Activated naive CD8-positive, alpha-beta T cell (primary cell): Measurements from ENCODE around the gene GNA12.

Experiments used
- H3K27ac Mint-ChIP-seq: one replicate; pipeline ENCODE4 v1.8.0; 2021; ENCODE audit warnings: mixed read lengths
- H3K27me3 Mint-ChIP-seq: one replicate; pipeline ENCODE4 v1.8.0; 2021; ENCODE audit warnings: mixed read lengths
- H3K36me3 Mint-ChIP-seq: one replicate; pipeline ENCODE4 v1.8.0; 2021; ENCODE audit warnings: mixed read lengths
- H3K4me1 Mint-ChIP-seq: one replicate; pipeline ENCODE4 v1.8.0; 2021; ENCODE audit warnings: low read depth, mixed read lengths
- H3K4me3 Mint-ChIP-seq: one replicate; pipeline ENCODE4 v1.8.0; 2021; ENCODE audit warnings: mild to moderate bottlenecking, mixed read lengths
- H3K9me3 Mint-ChIP-seq: one replicate; pipeline ENCODE4 v1.8.0; 2021; ENCODE audit warnings: low read depth, mixed read lengths

GNA12 gene

GRCh38 chr7:2873686-2874551 lies 29.8 kb upstream of the GNA12 start:
- Mint-ChIP-seq H3K9me3 (no peaks in the 10 kb centered on the region), H3K27me3 (no peaks in the 10 kb centered on the region), H3K4me3 (no peak overlapping the region), H3K36me3 (no peaks in the 10 kb centered on the region), H3K27ac (peak overlapping the region; percentile 43), H3K4me1 (peaks cover 42% of the 10 kb centered on the region)

GRCh38 chr7:2873146-2873545 lies 29.0 kb upstream of the GNA12 start:
- no peaks in the 10 kb centered on the region for H3K27me3 Mint-ChIP-seq
- H3K4me1 Mint-ChIP-seq: peaks cover 35% of the 10 kb centered on the region
- no peak overlapping the region for H3K27ac Mint-ChIP-seq
- no peaks in the 10 kb centered on the region for H3K36me3 Mint-ChIP-seq
- H3K9me3 Mint-ChIP-seq: no peaks in the 10 kb centered on the region
- H3K4me3 Mint-ChIP-seq: no peak overlapping the region

GRCh38 chr7:2872296-2872874 lies 28.3 kb upstream of the GNA12 start:
- Mint-ChIP-seq H3K27me3 (no peaks in the 10 kb centered on the region), H3K4me3 (no peak overlapping the region)

GRCh38 chr7:2870471-2870931 lies 26.4 kb upstream of the GNA12 start:
- H3K9me3 Mint-ChIP-seq: no peaks in the 10 kb centered on the region
- H3K4me3 Mint-ChIP-seq: peak overlapping the region; percentile 88
- peak overlapping the region; percentile 84 for H3K27ac Mint-ChIP-seq
- H3K27me3 Mint-ChIP-seq: no peaks in the 10 kb centered on the region
- H3K4me1 Mint-ChIP-seq: peaks cover 33% of the 10 kb centered on the region
- no peaks in the 10 kb centered on the region for H3K36me3 Mint-ChIP-seq

More at GRCh38 chr7:2872296-2872874, 28.3 kb upstream of the GNA12 start:
- Mint-ChIP-seq H3K9me3 (no peaks in the 10 kb centered on the region), H3K27ac (no peak overlapping the region), H3K4me1 (peaks cover 33% of the 10 kb centered on the region), H3K36me3 (no peaks in the 10 kb centered on the region)

GRCh38 chr7:2869981-2870380 lies 25.9 kb upstream of the GNA12 start:
- Mint-ChIP-seq H3K27ac (peak overlapping the region; percentile 84), H3K27me3 (no peaks in the 10 kb centered on the region), H3K4me1 (peaks cover 35% of the 10 kb centered on the region), H3K9me3 (no peaks in the 10 kb centered on the region), H3K4me3 (peak overlapping the region; percentile 88), H3K36me3 (no peaks in the 10 kb centered on the region)

- H3K27ac Mint-ChIP-seq: no peak overlapping the region
- no peaks in the 10 kb centered on the region for H3K27me3 Mint-ChIP-seq
- H3K4me1 Mint-ChIP-seq: peaks cover 47% of the 10 kb centered on the region
- no peaks in the 10 kb centered on the region for H3K9me3 Mint-ChIP-seq
- H3K36me3 Mint-ChIP-seq: no peaks in the 10 kb centered on the region
- H3K4me3 Mint-ChIP-seq: no peak overlapping the region
Observed at GRCh38 chr7:2866601-2867000, 22.5 kb upstream of the GNA12 start.

- Mint-ChIP-seq H3K36me3 (no peaks in the 10 kb centered on the region), H3K27me3 (no peaks in the 10 kb centered on the region), H3K4me1 (peaks cover 33% of the 10 kb centered on the region), H3K9me3 (no peaks in the 10 kb centered on the region), H3K4me3 (peak overlapping the region; percentile 82), H3K27ac (peak overlapping the region; percentile 87)
Observed at GRCh38 chr7:2864999-2865670, 21.0 kb upstream of the GNA12 start.

- Mint-ChIP-seq H3K9me3 (no peaks in the 10 kb centered on the region), H3K27me3 (no peaks in the 10 kb centered on the region), H3K4me1 (peaks cover 28% of the 10 kb centered on the region), H3K36me3 (no peaks in the 10 kb centered on the region), H3K27ac (peak overlapping the region; percentile 92), H3K4me3 (peak overlapping the region; percentile 72)
Observed at GRCh38 chr7:2864204-2864985, 20.3 kb upstream of the GNA12 start.

- Mint-ChIP-seq H3K9me3 (no peaks in the 10 kb centered on the region), H3K4me3 (peak overlapping the region; percentile 72), H3K36me3 (no peaks in the 10 kb centered on the region), H3K4me1 (peaks cover 23% of the 10 kb centered on the region), H3K27me3 (no peaks in the 10 kb centered on the region), H3K27ac (peak overlapping the region; percentile 92)
Observed at GRCh38 chr7:2863461-2864066, 19.5 kb upstream of the GNA12 start.

- Mint-ChIP-seq H3K4me3 (peak overlapping the region; percentile 40), H3K9me3 (no peaks in the 10 kb centered on the region), H3K27me3 (no peaks in the 10 kb centered on the region), H3K27ac (peak overlapping the region; percentile 64), H3K4me1 (peaks cover 23% of the 10 kb centered on the region), H3K36me3 (no peaks in the 10 kb centered on the region)
Observed at GRCh38 chr7:2862831-2863361, 18.8 kb upstream of the GNA12 start.

GRCh38 chr7:2861509-2861908 lies 17.4 kb upstream of the GNA12 start:
- Mint-ChIP-seq H3K9me3 (no peaks in the 10 kb centered on the region), H3K4me1 (peaks cover 23% of the 10 kb centered on the region), H3K36me3 (no peaks in the 10 kb centered on the region), H3K4me3 (no peak overlapping the region), H3K27me3 (no peaks in the 10 kb centered on the region), H3K27ac (no peak overlapping the region)

GRCh38 chr7:2860627-2861133 lies 16.6 kb upstream of the GNA12 start:
- no peak overlapping the region for H3K4me3 Mint-ChIP-seq
- no peaks in the 10 kb centered on the region for H3K27me3 Mint-ChIP-seq
- no peaks in the 10 kb centered on the region for H3K9me3 Mint-ChIP-seq
- H3K27ac Mint-ChIP-seq: no peak overlapping the region
- H3K4me1 Mint-ChIP-seq: peaks cover 23% of the 10 kb centered on the region
- no peaks in the 10 kb centered on the region for H3K36me3 Mint-ChIP-seq

GRCh38 chr7:2859952-2860351 lies 15.8 kb upstream of the GNA12 start:
- no peak overlapping the region for H3K27ac Mint-ChIP-seq

GRCh38 chr7:2858621-2859020 lies 14.5 kb upstream of the GNA12 start:
- Mint-ChIP-seq H3K4me1 (peaks cover 9% of the 10 kb centered on the region), H3K9me3 (no peaks in the 10 kb centered on the region), H3K27ac (no peak overlapping the region), H3K36me3 (peaks cover 3% of the 10 kb centered on the region), H3K27me3 (no peaks in the 10 kb centered on the region), H3K4me3 (no peak overlapping the region)

More at GRCh38 chr7:2859952-2860351, 15.8 kb upstream of the GNA12 start:
- Mint-ChIP-seq H3K9me3 (no peaks in the 10 kb centered on the region), H3K4me3 (no peak overlapping the region), H3K36me3 (no peaks in the 10 kb centered on the region), H3K27me3 (no peaks in the 10 kb centered on the region), H3K4me1 (peaks cover 21% of the 10 kb centered on the region)
